GM23338 (cell line): ENCODE results near the gene TMEM245. TPM values are rescaled to one million over a fixed set of nuclear protein-coding genes. Genes with fewer than 3 reads are reported as not detected.

ENCODE experiments used
- ATAC-seq: fragments of 200-7000 bp; cut with Tn5 transposase; 3 replicates; pipeline ENCODE4 v1.9.1; 2020
- DNase-seq: peaks from one replicate; pipeline ENCODE4 v3.0.0-alpha.2; 2015; ENCODE audit warnings: low spot score
- H2AFZ ChIP-seq: fragments of 200-600 bp; sonication (generic); 2 replicates; pipeline ENCODE4 v1.8.0; 2016; ENCODE audit warnings: antibody characterized with exemption, mild to moderate bottlenecking, moderate library complexity
- H3F3A ChIP-seq: fragments of 200-600 bp; sonication (generic); replicated peaks from 2 replicates; pipeline ENCODE4 v1.8.0; 2017; ENCODE audit warnings: antibody characterized with exemption, mixed run types, low read depth
- H3K27ac ChIP-seq: fragments of 200-600 bp; sonication (generic); 2 replicates; pipeline ENCODE4 v1.6.1; 2016; ENCODE audit warnings: low read depth
- H3K27me3 ChIP-seq: fragments of 200-600 bp; sonication (generic); 2 replicates; pipeline ENCODE4 v1.8.0; 2016; ENCODE audit warnings: mild to moderate bottlenecking, mixed run types, moderate library complexity; ENCODE audit not compliant: insufficient read depth
- H3K36me3 ChIP-seq: fragments of 200-600 bp; sonication (generic); 2 replicates; pipeline ENCODE4 v1.8.0; 2016; ENCODE audit warnings: mild to moderate bottlenecking; ENCODE audit not compliant: insufficient read depth
- H3K4me1 ChIP-seq: fragments of 200-600 bp; sonication (generic); 2 replicates; pipeline ENCODE4 v1.8.0; 2016; ENCODE audit warnings: mild to moderate bottlenecking, moderate library complexity; ENCODE audit not compliant: insufficient read depth
- H3K4me2 ChIP-seq: fragments of 200-600 bp; sonication (generic); 2 replicates; pipeline ENCODE4 v1.7.1; 2017; ENCODE audit warnings: mixed run types
- H3K4me3 ChIP-seq: fragments of 200-600 bp; sonication (generic); 2 replicates; pipeline ENCODE4 v1.6.1; 2016; ENCODE audit warnings: mixed run types
- H3K79me2 ChIP-seq: fragments of 200-600 bp; sonication (generic); replicated peaks from 2 replicates; pipeline ENCODE4 v1.8.0; 2017; ENCODE audit warnings: mild to moderate bottlenecking; ENCODE audit not compliant: insufficient read depth
- H3K9me2 ChIP-seq: fragments of 200-600 bp; sonication (generic); 2 replicates; pipeline ENCODE4 v1.8.0; 2017; ENCODE audit not compliant: insufficient read depth
- H4K20me1 ChIP-seq: fragments of 200-600 bp; sonication (generic); replicated peaks from 2 replicates; pipeline ENCODE4 v1.8.0; 2017; ENCODE audit warnings: mild to moderate bottlenecking; ENCODE audit not compliant: insufficient read depth
- H3K27ac Mint-ChIP-seq: 2 replicates; pipeline ENCODE4 v1.8.0; 2020; ENCODE audit warnings: inconsistent platforms, mild to moderate bottlenecking, moderate library complexity, mixed read lengths
- H3K27me3 Mint-ChIP-seq: 3 replicates; pipeline ENCODE4 v1.8.0; 2022; ENCODE audit warnings: low read depth, mild to moderate bottlenecking, moderate library complexity, mixed read lengths, inconsistent platforms; ENCODE audit not compliant: insufficient read depth, poor library complexity
- H3K36me3 Mint-ChIP-seq: 3 replicates; pipeline ENCODE4 v1.8.0; 2021; ENCODE audit warnings: low read depth, mild to moderate bottlenecking, inconsistent platforms, moderate library complexity, mixed read lengths
- H3K4me1 Mint-ChIP-seq: 3 replicates; pipeline ENCODE4 v1.8.0; 2020; ENCODE audit warnings: mild to moderate bottlenecking, inconsistent platforms, mixed read lengths
- H3K4me3 Mint-ChIP-seq: 3 replicates; pipeline ENCODE4 v1.8.0; 2021; ENCODE audit warnings: moderate library complexity, mild to moderate bottlenecking, inconsistent platforms, mixed read lengths
- H3K9me3 Mint-ChIP-seq: 3 replicates; pipeline ENCODE4 v1.8.0; 2020; ENCODE audit warnings: moderate library complexity, mild to moderate bottlenecking, inconsistent platforms, mixed read lengths
- CREB1 ChIP-seq: fragments of 250-450 bp; sonication (Bioruptor Pico); IDR thresholded peaks from 2 replicates; pipeline ENCODE4 v1.5.0; 2020; ENCODE audit warnings: low read depth, mild to moderate bottlenecking, moderate library complexity
- JUNB ChIP-seq: IDR thresholded peaks from one replicate; pipeline ENCODE4 v1.6.1; 2016; ENCODE audit warnings: antibody characterized with exemption; ENCODE audit not compliant: unreplicated experiment
- NANOG ChIP-seq: IDR thresholded peaks from 2 replicates; pipeline ENCODE4 v1.6.1; 2016; ENCODE audit warnings: antibody characterized with exemption, borderline replicate concordance
- STAT1 ChIP-seq: IDR thresholded peaks from one replicate; pipeline ENCODE4 v1.6.1; 2016; ENCODE audit warnings: antibody characterized with exemption; ENCODE audit not compliant: unreplicated experiment
- ZNF114 ChIP-seq: fragments of 250-450 bp; sonication (Bioruptor Pico); IDR thresholded peaks from 2 replicates; pipeline ENCODE4 v1.5.0; 2020; ENCODE audit warnings: mild to moderate bottlenecking, moderate library complexity
- ZNF462 ChIP-seq: fragments of 250-450 bp; sonication (Bioruptor Pico); IDR thresholded peaks from 2 replicates; pipeline ENCODE4 v1.5.0; 2020; ENCODE audit warnings: mild to moderate bottlenecking, moderate library complexity
- polyA plus RNA-seq: library from polyadenylated mRNA; unstranded; fragments of >200 nt; fragmentation: Nextera tagmentation; extraction: Ambion mirVana; gene quantifications from 2 replicates; pipeline ENCODE4 v1.2.1, GENCODE V29; 2016
- total RNA-seq: library from RNA; depleted of rRNA; stranded (reverse); fragments of >200 nt; shearing (Covaris generic); gene quantifications from 2 replicates; pipeline ENCODE4 v1.2.3, GENCODE V29; 2014

The TMEM245 gene
- total and polyA plus RNA-seq, 2 experiments from 2014 or later: 17.3 to 64.1 TPM

DNA sequence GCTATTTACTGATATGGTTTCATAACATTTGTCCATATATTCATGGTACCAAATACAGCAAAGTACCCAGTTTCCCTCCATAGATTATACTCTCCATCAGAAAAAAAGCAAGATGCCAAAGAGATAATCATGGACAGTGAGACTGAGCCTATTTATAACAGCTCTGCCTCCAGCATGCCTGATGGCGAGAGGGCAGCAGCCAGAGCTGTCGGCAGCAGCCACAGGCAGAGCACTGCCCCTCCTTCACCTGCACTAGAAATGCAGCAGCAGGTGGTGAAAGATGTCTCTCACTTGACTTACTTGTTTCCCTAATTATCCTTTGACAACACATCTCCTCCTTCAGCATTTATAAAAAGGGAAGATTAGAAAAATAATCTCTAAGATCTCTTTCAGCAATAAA lies 138.9 kb downstream of the TMEM245 start (continued):
- TF ChIP-seq CREB1 (CRISPR knock-in tag): no peak
- TF ChIP-seq JUNB: no peak
- TF ChIP-seq NANOG: no peak
- TF ChIP-seq STAT1: no peak
- no peak for TF ChIP-seq ZNF114 (CRISPR knock-in tag)
- TF ChIP-seq ZNF462: no peak

GRCh38 chr9:108978205-108978604 lies 141.5 kb downstream of the TMEM245 start:
- Mint-ChIP-seq H3K27me3 (no peaks in the 10 kb centered on the region), H3K4me3 (no peak overlapping the region), H3K36me3 (peaks cover 18% of the 10 kb centered on the region; the same call in 2 of the 3 replicates), H3K4me1 (no peaks in the 10 kb centered on the region), H3K27ac (no peak overlapping the region), H3K9me3 (no peaks in the 10 kb centered on the region)
- Histone ChIP-seq H4K20me1 (no peaks in the 10 kb centered on the region; the same call in 1 of the 2 replicates), H3K4me3 (no peak overlapping the region), H3K9me2 (no peaks in the 10 kb centered on the region), H3K4me1 (no peaks in the 10 kb centered on the region), H3K36me3 (peaks cover 4% of the 10 kb centered on the region; the same call in 1 of the 2 replicates), H3F3A (no peaks in the 10 kb centered on the region), H3K4me2 (no peak overlapping the region), H3K27ac (no peak overlapping the region), H3K79me2 (no peaks in the 10 kb centered on the region), H2AFZ (no peak overlapping the region), H3K27me3 (no peaks in the 10 kb centered on the region)
- no peak for DNase-seq
- no peak for ATAC-seq
- TF ChIP-seq ZNF114 (CRISPR knock-in tag): no peak
- no peak for TF ChIP-seq ZNF462
